Lung (tissue), 12 donors: Measurements from ENCODE around the gene CPED1. TPM values are rescaled to one million over a fixed set of nuclear protein-coding genes. Genes with fewer than 3 reads are reported as not detected.

Source experiments
- ATAC-seq: fragments of 200-7000 bp; cut with Tn5 transposase; one replicate; pipeline ENCODE4 v1.9.1; 2020; ENCODE audit warnings: moderate number of reproducible peaks; ENCODE audit not compliant: insufficient read depth, low FRiP score
- DNase-seq, 3 donors: peaks; one replicate each; pipeline ENCODE4 v3.0.0-alpha.2; 2013 to 2017
- H3K27ac ChIP-seq, 2 donors: one replicate each; pipeline ENCODE4 v1.5.1; 2013; ENCODE audit warnings: mild to moderate bottlenecking in 2 of 2, moderate library complexity in 2 of 2, control low read depth in 1 of 2, inconsistent platforms in 1 of 2, low read depth in 1 of 2, low read length in 1 of 2
- H3K27me3 ChIP-seq, 3 donors: one replicate each; pipeline ENCODE4 v1.5.1; 2013; ENCODE audit warnings: low read length in 2 of 3; ENCODE audit not compliant: control insufficient read depth in 3 of 3, insufficient read depth in 3 of 3
- H3K36me3 ChIP-seq, 4 donors: one replicate each; pipeline ENCODE4 v1.5.1; 2013; ENCODE audit warnings: low read length in 4 of 4, mild to moderate bottlenecking in 1 of 4, moderate library complexity in 1 of 4; ENCODE audit not compliant: control insufficient read depth in 4 of 4, insufficient read depth in 4 of 4
- H3K4me1 ChIP-seq, 5 donors: one replicate each; pipeline ENCODE4 v1.5.1; 2013; ENCODE audit warnings: low read length in 5 of 5, mild to moderate bottlenecking in 2 of 5, moderate library complexity in 1 of 5; ENCODE audit not compliant: control insufficient read depth in 5 of 5, insufficient read depth in 5 of 5
- H3K4me3 ChIP-seq: one replicate; pipeline ENCODE4 v1.5.1; 2013; ENCODE audit warnings: mild to moderate bottlenecking, control low read depth, moderate library complexity
- H3K9ac ChIP-seq, 2 donors: one replicate each; pipeline ENCODE4 v1.5.1; 2013; ENCODE audit warnings: low read length in 2 of 2, control low read depth in 1 of 2; ENCODE audit not compliant: insufficient read depth in 1 of 2
- H3K9me3 ChIP-seq, 4 donors: one replicate each; pipeline ENCODE4 v1.5.1; 2013; ENCODE audit warnings: low read length in 3 of 4, mild to moderate bottlenecking in 1 of 4, moderate library complexity in 1 of 4; ENCODE audit not compliant: control insufficient read depth in 4 of 4, insufficient read depth in 3 of 4
- WGBS, 2 donors: extraction: QIAGEN DNeasy Blood & Tissue Kit; methylation state at CpG; one replicate each; pipeline ENCODE4 v1.1.7; 2013; 5-methylcytosine and 5-hydroxymethylcytosine counted together
- polyA plus RNA-seq, 2 donors: library from polyadenylated mRNA; stranded (reverse); fragments of 200-250 nt; gene quantifications; one replicate each; pipeline ENCODE4 v1.2.1, GENCODE V29; 2013
- total RNA-seq, 2 donors: library from RNA; depleted of rRNA in 1 of 2; stranded (reverse); fragments of >200 nt in 1 of 2; gene quantifications; one replicate each; pipeline ENCODE4 v1.2.1, GENCODE V29; 2014 to 2021
- TF ChIP-seq, protein P1 (sequence below): IDR thresholded peaks from 2 replicates; pipeline ENCODE4 v1.5.1; 2012; ENCODE audit warnings: mild to moderate bottlenecking; ENCODE audit errors: control extremely low read depth, extremely low read depth
- donor health status: control.
- donor health status: control.
- donor health status: Bipolar disorder and iron deficiency.
- donor health status: healthy.
- donor health status: DM: yes; HTN: yes; CAD: no.

CPED1 gene
- total and polyA plus RNA-seq, 4 donors: 1.8 to 32.3 (median 7.4) TPM

DNA sequence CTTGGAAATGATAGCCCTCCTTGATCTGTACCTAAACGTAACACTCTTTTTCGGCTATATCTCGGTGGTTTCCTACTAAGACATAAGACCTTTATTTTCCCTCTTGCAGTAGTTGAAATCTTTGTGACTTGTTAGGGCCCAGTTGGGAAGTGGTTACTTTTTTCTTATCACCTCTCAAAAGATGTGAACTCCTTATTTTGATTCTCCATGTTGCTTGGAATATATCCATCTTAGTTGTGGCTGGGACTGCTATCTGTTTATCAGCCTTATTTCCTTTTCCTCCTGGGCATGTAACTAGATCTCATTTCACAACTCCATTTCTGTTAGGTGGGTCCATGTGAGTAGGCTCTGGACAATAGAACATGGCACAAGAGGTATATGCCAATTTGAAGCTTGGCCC is 4.1 kb upstream of the CPED1 start:
- Histone ChIP-seq H3K27me3 (no peaks in the 10 kb centered on the region), H3K36me3 (no peaks in the 10 kb centered on the region), H3K27ac (no peak overlapping the region), H3K4me1 (peaks cover 0 to 14% (median 0%) of the 10 kb centered on the region in 5 donors), H3K9ac (no peak overlapping the region), H3K4me3 (no peak overlapping the region), H3K9me3 (peaks cover 0 to 2% (median 0%) of the 10 kb centered on the region in 4 donors)
- DNase-seq: no peak
- 87 to 90% methylated on average over 3 of the region's 3 CpGs for WGBS, 2 donors
- no peak for ATAC-seq
- TF ChIP-seq, protein P1, sequence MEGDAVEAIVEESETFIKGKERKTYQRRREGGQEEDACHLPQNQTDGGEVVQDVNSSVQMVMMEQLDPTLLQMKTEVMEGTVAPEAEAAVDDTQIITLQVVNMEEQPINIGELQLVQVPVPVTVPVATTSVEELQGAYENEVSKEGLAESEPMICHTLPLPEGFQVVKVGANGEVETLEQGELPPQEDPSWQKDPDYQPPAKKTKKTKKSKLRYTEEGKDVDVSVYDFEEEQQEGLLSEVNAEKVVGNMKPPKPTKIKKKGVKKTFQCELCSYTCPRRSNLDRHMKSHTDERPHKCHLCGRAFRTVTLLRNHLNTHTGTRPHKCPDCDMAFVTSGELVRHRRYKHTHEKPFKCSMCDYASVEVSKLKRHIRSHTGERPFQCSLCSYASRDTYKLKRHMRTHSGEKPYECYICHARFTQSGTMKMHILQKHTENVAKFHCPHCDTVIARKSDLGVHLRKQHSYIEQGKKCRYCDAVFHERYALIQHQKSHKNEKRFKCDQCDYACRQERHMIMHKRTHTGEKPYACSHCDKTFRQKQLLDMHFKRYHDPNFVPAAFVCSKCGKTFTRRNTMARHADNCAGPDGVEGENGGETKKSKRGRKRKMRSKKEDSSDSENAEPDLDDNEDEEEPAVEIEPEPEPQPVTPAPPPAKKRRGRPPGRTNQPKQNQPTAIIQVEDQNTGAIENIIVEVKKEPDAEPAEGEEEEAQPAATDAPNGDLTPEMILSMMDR: no peak

- H3K4me3 ChIP-seq: no peak overlapping the region
- 35 to 43% methylated on average over 2 of the region's 2 CpGs for WGBS, 2 donors
- peaks cover 0 to 2% (median 0%) of the 10 kb centered on the region in 4 donors for H3K9me3 ChIP-seq
- DNase-seq (no peak), ATAC-seq (no peak)
- H3K9ac ChIP-seq: no peak overlapping the region
- H3K27ac ChIP-seq: no peak overlapping the region
- H3K36me3 ChIP-seq: no peaks in the 10 kb centered on the region
- H3K27me3 ChIP-seq: no peaks in the 10 kb centered on the region
- H3K4me1 ChIP-seq: peaks cover 0 to 19% (median 0%) of the 10 kb centered on the region in 5 donors
- TF ChIP-seq, protein P1: no peak
These were observed 3.3 kb upstream of the CPED1 start for GRCh38 chr7:120985130-120985758.

DNA sequence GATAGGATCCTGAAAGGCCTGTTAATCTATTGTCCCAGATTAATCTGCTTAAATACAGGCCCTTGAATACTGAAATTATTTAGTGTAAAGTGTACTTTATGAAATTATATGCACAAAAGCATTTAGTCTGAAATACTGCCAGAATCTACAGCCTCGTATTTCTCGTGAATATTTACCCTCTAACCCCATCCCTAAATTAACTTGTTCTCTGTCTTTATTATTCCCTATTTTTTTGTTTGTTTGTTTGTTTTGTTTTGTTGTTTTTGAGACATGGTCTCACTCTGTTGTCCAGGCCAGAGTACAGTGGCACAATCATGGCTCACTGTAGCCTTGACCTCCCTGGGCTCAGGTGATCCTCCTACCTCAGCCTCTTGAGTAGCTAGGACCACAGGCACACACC is 2.7 kb upstream of the CPED1 start:
- H3K9me3 ChIP-seq: peaks cover 0 to 2% (median 0%) of the 10 kb centered on the region in 4 donors
- H3K27ac ChIP-seq: no peak overlapping the region
- no peak overlapping the region for H3K4me3 ChIP-seq
- WGBS, 2 donors: 82 to 92% methylated on average over 2 of the region's 2 CpGs
- ATAC-seq (no peak), DNase-seq (no peak)
- H3K9ac ChIP-seq: no peak overlapping the region
- peaks cover 0 to 24% (median 0%) of the 10 kb centered on the region in 5 donors for H3K4me1 ChIP-seq
- H3K27me3 ChIP-seq: no peaks in the 10 kb centered on the region
- H3K36me3 ChIP-seq: no peaks in the 10 kb centered on the region
- TF ChIP-seq, protein P1: no peak

DNA sequence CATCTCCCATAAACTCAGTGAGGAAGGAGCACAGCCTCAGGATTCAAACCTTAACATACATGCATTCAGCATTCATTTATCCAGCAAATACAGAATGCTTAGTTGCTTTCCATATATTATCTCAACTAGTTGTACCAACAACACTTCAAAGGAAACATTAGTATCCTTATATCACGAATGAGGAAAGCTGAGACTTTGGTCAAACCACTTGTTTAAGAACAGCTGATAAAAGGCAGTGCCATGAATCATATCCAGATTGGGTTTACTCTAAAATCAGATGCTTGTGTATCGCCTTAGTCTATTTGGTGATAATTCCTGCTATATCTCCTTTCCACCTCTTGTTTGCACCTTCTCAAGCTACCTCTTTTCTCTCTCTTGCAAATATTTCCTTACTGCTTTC is 1.9 kb upstream of the CPED1 start:
- Histone ChIP-seq H3K4me3 (no peak overlapping the region), H3K27me3 (no peaks in the 10 kb centered on the region), H3K9ac (no peak overlapping the region), H3K36me3 (no peaks in the 10 kb centered on the region), H3K9me3 (peaks cover 0 to 2% (median 0%) of the 10 kb centered on the region in 4 donors), H3K27ac (no peak overlapping the region), H3K4me1 (peaks cover 0 to 30% (median 0%) of the 10 kb centered on the region in 5 donors)
- 81 to 92% methylated on average over 2 of the region's 2 CpGs for WGBS, 2 donors
- ATAC-seq (no peak), DNase-seq (no peak)
- TF ChIP-seq, protein P1: no peak
